ENCODE measurements around the gene JADE3. TPM values are rescaled to one million over a fixed set of nuclear protein-coding genes. Genes with fewer than 3 reads are reported as not detected.

Gene JADE3
- total RNA-seq, 1 donor from 2014 or later: 2.8 TPM

GRCh38 chrX:46992070-46992469, 79.8 kb downstream of the JADE3 start:
- no peak for DNase-seq (ENCODE audit: low read depth)

- DNase-seq (ENCODE audit: low read depth): peak; percentile 2
Measured at GRCh38 chrX:46994096-46994495, 81.9 kb downstream of the JADE3 start.

GRCh38 chrX:47012131-47012530, 99.9 kb downstream of the JADE3 start:
- DNase-seq (ENCODE audit: low read depth): no peak

- no peak for DNase-seq (ENCODE audit: low read depth)
Measured at GRCh38 chrX:47026198-47026597, 114.0 kb downstream of the JADE3 start.

GRCh38 chrX:47030339-47030738, 118.1 kb downstream of the JADE3 start:
- DNase-seq (ENCODE audit: low read depth): peak; percentile 76

- no peak for DNase-seq (ENCODE audit: low read depth)
Measured at GRCh38 chrX:47047989-47048388, 135.8 kb downstream of the JADE3 start.

GRCh38 chrX:47059142-47059874, 147.1 kb downstream of the JADE3 start:
- DNase-seq (ENCODE audit: low read depth): no peak

GRCh38 chrX:47060708-47061107, 148.5 kb downstream of the JADE3 start:
- DNase-seq (ENCODE audit: low read depth): no peak

GRCh38 chrX:47061238-47061919, 149.2 kb downstream of the JADE3 start:
- DNase-seq (ENCODE audit: low read depth): no peak

- DNase-seq (ENCODE audit: low read depth): no peak
Measured at GRCh38 chrX:47063179-47063578, 151.0 kb downstream of the JADE3 start.

- DNase-seq (ENCODE audit: low read depth): no peak
Measured at GRCh38 chrX:47068214-47068613, 156.0 kb downstream of the JADE3 start.

- DNase-seq (ENCODE audit: low read depth): no peak
Measured at GRCh38 chrX:47068720-47069119, 156.5 kb downstream of the JADE3 start.

GRCh38 chrX:47078129-47079043, 166.2 kb downstream of the JADE3 start, which contains the start of gene RGN:
Gene RGN (plus strand): TSS chrX:47078443. CDS start chrX:47081145, 2,702 bp downstream.
- DNase-seq (ENCODE audit: low read depth): no peak

GRCh38 chrX:47080215-47080914, 168.1 kb downstream of the JADE3 start:
- DNase-seq (ENCODE audit: low read depth): no peak

GRCh38 chrX:47080915-47081236, 168.7 kb downstream of the JADE3 start:
- no peak for DNase-seq (ENCODE audit: low read depth)

GRCh38 chrX:47091149-47091775, 179.0 kb downstream of the JADE3 start:
- DNase-seq (ENCODE audit: low read depth): peak; percentile 1

GRCh38 chrX:47093248-47093647, 181.0 kb downstream of the JADE3 start:
- peak; percentile 17 for DNase-seq (ENCODE audit: low read depth)

- DNase-seq (ENCODE audit: low read depth): no peak
Measured at GRCh38 chrX:47093860-47094259, 181.6 kb downstream of the JADE3 start.

GRCh38 chrX:47097018-47097417, 184.8 kb downstream of the JADE3 start:
- DNase-seq (ENCODE audit: low read depth): peak; percentile 19

GRCh38 chrX:47098338-47099094, 186.3 kb downstream of the JADE3 start:
- peak; percentile 7 for DNase-seq (ENCODE audit: low read depth)
